ENCODE measurements around the gene ENPP3. TPM values are rescaled to one million over a fixed set of nuclear protein-coding genes. Genes with fewer than 3 reads are reported as not detected.

The ENPP3 gene
- total RNA-seq, 1 experiment from 2014 or later, result 0.45 TPM

DNA sequence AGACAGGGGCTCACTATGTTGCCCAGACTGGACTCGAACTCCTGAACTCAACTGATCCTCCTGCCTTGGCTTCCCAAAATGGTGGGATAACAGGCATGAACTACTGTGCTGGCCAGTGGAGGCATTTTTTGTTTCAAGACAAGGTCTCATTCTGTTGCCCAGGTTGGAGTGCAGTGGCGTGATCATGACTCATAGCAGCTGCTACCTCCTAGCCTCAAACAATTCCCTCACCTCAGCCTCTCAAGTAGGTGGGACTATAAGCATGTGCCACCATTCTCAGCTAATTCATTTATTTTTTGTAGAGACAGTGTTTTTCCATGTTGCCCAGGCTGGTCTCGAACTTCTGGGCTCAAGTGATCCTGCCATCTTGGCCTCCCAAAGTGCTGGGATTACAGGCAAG is 17.2 kb downstream of the ENPP3 start:
- intact Hi-C loops (cut with micrococcal nuclease; ENCODE audit: unreplicated experiment), result no loop called here
- CTCF ChIA-PET, result no interaction called here
- Histone ChIP-seq H3K9me3 (ENCODE audit: low read depth, low read length, poor library complexity, severe bottlenecking) (no peaks in the 10 kb centered on the region), H3K27ac (ENCODE audit: low read depth, low read length, poor library complexity, severe bottlenecking) (no peak overlapping the region), H3K4me3 (ENCODE audit: low read depth, low read length, poor library complexity, severe bottlenecking) (no peak overlapping the region), H3K4me1 (ENCODE audit: insufficient read depth, low read length, poor library complexity, severe bottlenecking) (no peaks in the 10 kb centered on the region), H3K27me3 (replicated peaks; ENCODE audit: insufficient read depth, low read depth, low read length, poor library complexity) (no peaks in the 10 kb centered on the region), H3K36me3 (ENCODE audit: insufficient read depth, low read length, poor library complexity, severe bottlenecking) (no peaks in the 10 kb centered on the region)
- POLR2A ChIA-PET (ENCODE audit: low non-redundant PET), result no interaction called here
- no TSS peak for BruUV-seq (replicated peaks)
- DNase-seq (ENCODE audit: low spot score), result no peak
- TF ChIP-seq EZH2 (IDR thresholded peaks at IDR 0.05; ENCODE audit: borderline replicate concordance, low read depth, low read length, poor library complexity, severe bottlenecking), result no peak
- TF ChIP-seq, protein P1, sequence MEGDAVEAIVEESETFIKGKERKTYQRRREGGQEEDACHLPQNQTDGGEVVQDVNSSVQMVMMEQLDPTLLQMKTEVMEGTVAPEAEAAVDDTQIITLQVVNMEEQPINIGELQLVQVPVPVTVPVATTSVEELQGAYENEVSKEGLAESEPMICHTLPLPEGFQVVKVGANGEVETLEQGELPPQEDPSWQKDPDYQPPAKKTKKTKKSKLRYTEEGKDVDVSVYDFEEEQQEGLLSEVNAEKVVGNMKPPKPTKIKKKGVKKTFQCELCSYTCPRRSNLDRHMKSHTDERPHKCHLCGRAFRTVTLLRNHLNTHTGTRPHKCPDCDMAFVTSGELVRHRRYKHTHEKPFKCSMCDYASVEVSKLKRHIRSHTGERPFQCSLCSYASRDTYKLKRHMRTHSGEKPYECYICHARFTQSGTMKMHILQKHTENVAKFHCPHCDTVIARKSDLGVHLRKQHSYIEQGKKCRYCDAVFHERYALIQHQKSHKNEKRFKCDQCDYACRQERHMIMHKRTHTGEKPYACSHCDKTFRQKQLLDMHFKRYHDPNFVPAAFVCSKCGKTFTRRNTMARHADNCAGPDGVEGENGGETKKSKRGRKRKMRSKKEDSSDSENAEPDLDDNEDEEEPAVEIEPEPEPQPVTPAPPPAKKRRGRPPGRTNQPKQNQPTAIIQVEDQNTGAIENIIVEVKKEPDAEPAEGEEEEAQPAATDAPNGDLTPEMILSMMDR (conservative IDR thresholded peaks at IDR 0.05; ENCODE audit: low read depth, low read length), result no peak

DNA sequence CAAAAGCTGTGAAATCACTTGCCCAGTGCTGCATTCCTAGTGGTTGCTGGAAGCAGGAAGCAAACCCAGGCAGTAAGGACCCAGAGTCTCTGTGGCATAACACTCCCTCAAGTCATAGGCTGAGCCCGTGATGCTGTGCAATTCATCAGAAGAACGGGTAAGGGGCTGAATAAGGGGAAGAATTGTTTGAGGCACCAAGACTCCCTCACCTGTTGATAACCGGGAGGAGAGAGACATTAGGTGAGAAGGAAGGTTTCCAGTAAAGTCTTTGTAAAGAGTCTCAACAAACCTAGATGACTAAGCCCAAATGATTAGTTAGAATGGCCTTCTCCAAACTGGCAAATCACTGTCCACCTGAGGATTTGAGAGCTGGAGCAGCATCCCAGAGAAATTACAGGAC is 18.3 kb downstream of the ENPP3 start:
- CTCF ChIA-PET, result no interaction called here

DNA sequence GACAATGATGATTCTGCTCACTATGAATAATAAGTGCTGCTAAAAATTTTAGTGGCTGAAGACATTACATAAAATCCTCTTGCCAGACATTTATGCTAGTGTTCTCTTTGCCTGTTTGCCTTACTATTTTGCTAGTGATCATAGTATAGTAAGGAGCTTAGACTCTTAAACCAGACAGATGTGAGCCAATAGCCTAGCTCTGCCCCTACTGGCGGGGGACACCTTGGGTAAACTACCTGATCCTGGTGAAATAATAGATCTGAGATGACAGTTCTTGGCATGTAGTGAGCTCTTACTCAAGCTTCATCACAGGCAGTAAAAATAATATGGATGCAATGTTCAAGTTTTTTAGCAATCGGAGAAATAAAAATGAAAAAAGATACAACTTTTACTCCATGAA is 18.8 kb downstream of the ENPP3 start:
- Histone ChIP-seq H3K4me1 (ENCODE audit: insufficient read depth, low read length, poor library complexity, severe bottlenecking) (no peaks in the 10 kb centered on the region), H3K9me3 (ENCODE audit: low read depth, low read length, poor library complexity, severe bottlenecking) (no peaks in the 10 kb centered on the region), H3K4me3 (ENCODE audit: low read depth, low read length, poor library complexity, severe bottlenecking) (no peak overlapping the region), H3K36me3 (ENCODE audit: insufficient read depth, low read length, poor library complexity, severe bottlenecking) (no peaks in the 10 kb centered on the region), H3K27me3 (replicated peaks; ENCODE audit: insufficient read depth, low read depth, low read length, poor library complexity) (no peaks in the 10 kb centered on the region), H3K27ac (ENCODE audit: low read depth, low read length, poor library complexity, severe bottlenecking) (no peak overlapping the region)
- TF ChIP-seq, protein P1 (conservative IDR thresholded peaks at IDR 0.05; ENCODE audit: low read depth, low read length), result no peak
- TF ChIP-seq EZH2 (IDR thresholded peaks at IDR 0.05; ENCODE audit: borderline replicate concordance, low read depth, low read length, poor library complexity, severe bottlenecking), result no peak
- DNase-seq (ENCODE audit: low spot score), result no peak
- ChIA-PET POLR2A (ENCODE audit: low non-redundant PET) (no interaction called here), CTCF (no interaction called here)
- no TSS peak for BruUV-seq (replicated peaks)
- intact Hi-C loops (cut with micrococcal nuclease; ENCODE audit: unreplicated experiment), result no loop called here

More for the DNA sequence above, 18.3 kb downstream of the ENPP3 start:
- intact Hi-C loops (cut with micrococcal nuclease; ENCODE audit: unreplicated experiment), result no loop called here
- no peak overlapping the region for H3K4me3 ChIP-seq (ENCODE audit: low read depth, low read length, poor library complexity, severe bottlenecking)
- TF ChIP-seq EZH2 (IDR thresholded peaks at IDR 0.05; ENCODE audit: borderline replicate concordance, low read depth, low read length, poor library complexity, severe bottlenecking), result no peak
- TF ChIP-seq, protein P1 (conservative IDR thresholded peaks at IDR 0.05; ENCODE audit: low read depth, low read length), result no peak
- POLR2A ChIA-PET (ENCODE audit: low non-redundant PET), result no interaction called here
- no peaks in the 10 kb centered on the region for H3K36me3 ChIP-seq (ENCODE audit: insufficient read depth, low read length, poor library complexity, severe bottlenecking)
- no TSS peak for BruUV-seq (replicated peaks)
- H3K27me3 ChIP-seq (replicated peaks; ENCODE audit: insufficient read depth, low read depth, low read length, poor library complexity), result no peaks in the 10 kb centered on the region
- no peak for DNase-seq (ENCODE audit: low spot score)
- H3K27ac ChIP-seq (ENCODE audit: low read depth, low read length, poor library complexity, severe bottlenecking), result no peak overlapping the region
- H3K4me1 ChIP-seq (ENCODE audit: insufficient read depth, low read length, poor library complexity, severe bottlenecking), result no peaks in the 10 kb centered on the region
- H3K9me3 ChIP-seq (ENCODE audit: low read depth, low read length, poor library complexity, severe bottlenecking), result no peaks in the 10 kb centered on the region

Data from A673 (cell line).